HepG2 (cell line): ENCODE results near the gene RSAD1. TPM values are rescaled to one million over a fixed set of nuclear protein-coding genes. Genes with fewer than 3 reads are reported as not detected.
A peak's percentile ranks its signal among the peaks of the same experiment; 100 is the strongest.

Experiments used
- ATAC-seq: fragments of 200-7000 bp; cut with Tn5 transposase; 3 replicates; pipeline ENCODE4 v1.9.1; 2020; ENCODE audit warnings: mild to moderate bottlenecking, moderate library complexity
- BruUV-seq: library from RNA; stranded (reverse); fragments of 400-500 nt; replicated peaks from 2 replicates; lab custom pipeline; 2021; lab: Mats Ljungman, UMichigan
- CTCF ChIA-PET: fragments of 300-600 bp; formaldehyde crosslinking; extraction: SDS; loops from one replicate; lab custom pipeline; 2021; ENCODE audit warnings: low total read pairs, inconsistent platforms, low intra/inter-chr PET ratio; lab: Yijun Ruan, JAX
- POLR2A ChIA-PET: fragments of 350-600 bp; sonication (Branson Sonifier 250); formaldehyde crosslinking; loops from one replicate; lab custom pipeline; 2020; ENCODE audit warnings: antibody characterized with exemption, inconsistent platforms; lab: Yijun Ruan, JAX
- DNase-seq: peaks from one replicate; pipeline ENCODE4 v3.0.0-alpha.2; 2015; ENCODE audit warnings: low spot score
- FAIRE-seq: peaks from 3 replicates; lab custom pipeline; 2011; peaks lifted over from hg19 to GRCh38; lab: Jason Lieb, UNC
- H2AFZ ChIP-seq: one replicate; pipeline ENCODE4 v1.6.1; 2011; ENCODE audit warnings: low read length, inconsistent platforms
- H3K27ac ChIP-seq: fragments of 300-600 bp; 3 replicates; pipeline ENCODE4 v1.8.0; 2011; ENCODE audit warnings: mixed run types, mild to moderate bottlenecking, mixed read lengths, low read length, inconsistent platforms; ENCODE audit not compliant: insufficient read depth; ENCODE audit errors: extremely low read length
- H3K27me3 ChIP-seq, 2 experiments: fragments of 200-600 bp in 1 of 2; 2 replicates in 1 of 2; 3 replicates in 1 of 2; pipeline versions ENCODE4 v1.6.0 to v1.8.0; 2011; ENCODE audit warnings: low read length in 2 of 2, mild to moderate bottlenecking in 2 of 2, moderate library complexity in 2 of 2, inconsistent platforms in 1 of 2; ENCODE audit not compliant: insufficient read depth in 2 of 2, control insufficient read depth in 1 of 2
- H3K36me3 ChIP-seq, 2 experiments: fragments of 200-600 bp in 1 of 2; replicated peaks in 1 of 2; 2 replicates in 1 of 2; 3 replicates in 1 of 2; pipeline versions ENCODE4 v1.5.1 to v1.8.0; 2011; ENCODE audit warnings: low read length in 2 of 2, inconsistent platforms in 1 of 2; ENCODE audit not compliant: insufficient read depth in 2 of 2, control insufficient read depth in 1 of 2
- H3K4me1 ChIP-seq: 2 replicates; pipeline ENCODE4 v1.5.1; 2012; ENCODE audit warnings: low read length, inconsistent platforms; ENCODE audit not compliant: insufficient read depth
- H3K4me2 ChIP-seq: 2 replicates; pipeline ENCODE4 v1.6.0; 2011; ENCODE audit warnings: low read depth, low read length, inconsistent platforms
- H3K4me3 ChIP-seq, 3 experiments: fragments of 200-600 bp in 1 of 3; sonication (generic), shearing (Covaris generic) in 1 of 3; replicated peaks in 1 of 3; 2 replicates each; pipeline ENCODE4 v1.5.1; 2011 to 2016; ENCODE audit warnings: low read length in 3 of 3, inconsistent platforms in 2 of 3, low read depth in 2 of 3, mild to moderate bottlenecking in 2 of 3, control low read depth in 1 of 3, mixed read lengths in 1 of 3; ENCODE audit not compliant: insufficient read depth in 1 of 3
- H3K79me2 ChIP-seq: one replicate; pipeline ENCODE4 v1.6.1; 2011; ENCODE audit warnings: low read length, inconsistent platforms; ENCODE audit not compliant: insufficient read depth
- H3K9ac ChIP-seq: 2 replicates; pipeline ENCODE4 v1.6.0; 2011; ENCODE audit warnings: mild to moderate bottlenecking, low read depth, low read length, inconsistent platforms; ENCODE audit not compliant: insufficient read depth
- H3K9me3 ChIP-seq: 2 replicates; pipeline ENCODE4 v1.5.1; 2012; ENCODE audit warnings: mild to moderate bottlenecking, low read length
- H4K20me1 ChIP-seq: 2 replicates; pipeline ENCODE4 v1.6.0; 2011; ENCODE audit warnings: inconsistent platforms, mild to moderate bottlenecking, low read length, moderate library complexity; ENCODE audit not compliant: insufficient read depth
- AHR ChIP-seq: IDR thresholded peaks from 2 replicates; pipeline ENCODE4 v1.6.1; 2018; ENCODE audit warnings: missing genetic modification reagents, missing compliant biosample characterization
- FOXA1 ChIP-seq, 2 experiments: fragments of 450-650 bp in 1 of 2; sonication (generic) in 1 of 2; formaldehyde crosslinking in 1 of 2; IDR thresholded peaks; 2 replicates each; pipeline versions ENCODE4 v1.4.0 to v1.6.1; 2016 to 2020; ENCODE audit warnings: missing genetic modification reagents in 1 of 2
- GATAD1 ChIP-seq: IDR thresholded peaks from 2 replicates; pipeline ENCODE4 v1.6.1; 2016; ENCODE audit warnings: missing genetic modification reagents, missing compliant biosample characterization
- HNRNPK ChIP-seq: fragments of 200-400 bp; formaldehyde crosslinking; IDR thresholded peaks from 2 replicates; pipeline ENCODE4 v1.6.1; 2018; ENCODE audit warnings: low read length, low read depth, moderate library complexity, mild to moderate bottlenecking; ENCODE audit not compliant: poor library complexity, severe bottlenecking
- KDM5A ChIP-seq: fragments of 200-600 bp; sonication (generic); IDR thresholded peaks from 2 replicates; pipeline ENCODE4 v1.7.0; 2018; ENCODE audit warnings: antibody characterized with exemption, mild to moderate bottlenecking, low read length, borderline replicate concordance
- MIXL1 ChIP-seq: IDR thresholded peaks from 2 replicates; pipeline ENCODE4 v1.6.1; 2016
- NFIB ChIP-seq: sonication (generic); formaldehyde crosslinking; IDR thresholded peaks from 2 replicates; pipeline ENCODE4 v1.9.0; 2021; ENCODE audit warnings: missing genetic modification reagents, mild to moderate bottlenecking, borderline replicate concordance
- PBX2 ChIP-seq: IDR thresholded peaks from 2 replicates; pipeline ENCODE4 v1.6.1; 2016; ENCODE audit warnings: control low read depth
- POGZ ChIP-seq: sonication (generic); formaldehyde crosslinking; IDR thresholded peaks from 2 replicates; pipeline ENCODE4 v1.4.0; 2020; ENCODE audit warnings: mild to moderate bottlenecking, missing genetic modification reagents
- SKI ChIP-seq: fragments of 450-650 bp; IDR thresholded peaks from one replicate; pipeline ENCODE4 v1.6.1; 2018; ENCODE audit warnings: mild to moderate bottlenecking; ENCODE audit not compliant: partially characterized antibody
- SSRP1 ChIP-seq: IDR thresholded peaks from 2 replicates; pipeline ENCODE4 v1.6.1; 2016; ENCODE audit warnings: control low read depth
- THAP8 ChIP-seq: sonication (generic); formaldehyde crosslinking; IDR thresholded peaks from 2 replicates; pipeline ENCODE4 v1.5.1; 2020; ENCODE audit warnings: missing genetic modification reagents, mild to moderate bottlenecking, borderline replicate concordance
- ZNF335 ChIP-seq: sonication (generic); formaldehyde crosslinking; IDR thresholded peaks from 2 replicates; pipeline ENCODE4 v1.4.0; 2020; ENCODE audit warnings: missing genetic modification reagents
- ZNF513 ChIP-seq: sonication (generic); formaldehyde crosslinking; conservative IDR thresholded peaks from 2 replicates; pipeline ENCODE4 v1.5.0; 2020; ENCODE audit warnings: missing genetic modification reagents
- ZNF550 ChIP-seq: sonication (generic); formaldehyde crosslinking; IDR thresholded peaks from 2 replicates; pipeline ENCODE4 v1.4.0; 2020; ENCODE audit warnings: mild to moderate bottlenecking, missing genetic modification reagents, borderline replicate concordance
- ZNF563 ChIP-seq: sonication (generic); formaldehyde crosslinking; IDR thresholded peaks from 2 replicates; pipeline ENCODE4 v1.8.0; 2022; ENCODE audit warnings: mild to moderate bottlenecking, moderate library complexity, missing genetic modification reagents
- ZNF572 ChIP-seq: sonication (generic); formaldehyde crosslinking; IDR thresholded peaks from 2 replicates; pipeline ENCODE4 v1.5.1; 2020; ENCODE audit warnings: mild to moderate bottlenecking, missing genetic modification reagents
- ZNF652 ChIP-seq: IDR thresholded peaks from 2 replicates; pipeline ENCODE4 v1.6.1; 2016; ENCODE audit warnings: low read depth, borderline replicate concordance
- ZNF670 ChIP-seq: sonication (generic); formaldehyde crosslinking; IDR thresholded peaks from 2 replicates; pipeline ENCODE4 v1.8.0; 2022; ENCODE audit warnings: mild to moderate bottlenecking, missing genetic modification reagents, borderline replicate concordance
- ZNF772 ChIP-seq: sonication (generic); formaldehyde crosslinking; IDR thresholded peaks from 2 replicates; pipeline ENCODE4 v1.5.0; 2020; ENCODE audit warnings: mild to moderate bottlenecking, missing genetic modification reagents
- WGBS: methylation state at CpG from one replicate; pipeline ENCODE4 v1.1.6; 2017; ENCODE audit warnings: low lambda C conversion rate; 5-methylcytosine and 5-hydroxymethylcytosine counted together
- in situ Hi-C: cut with HindIII; loops from 2 replicates; pipeline ENCODE4 v1.10.0; 2017; ENCODE audit warnings: low pct_unique_long_range_greater_than_20kb; ENCODE audit not compliant: extremely low pct_ligation_motif_present
- intact Hi-C: fragments of 100-400 bp; cut with micrococcal nuclease; formaldehyde crosslinking; loops from one replicate; pipeline ENCODE4 v1.10.0; 2022; ENCODE audit not compliant: unreplicated experiment
- polyA plus RNA-seq, 8 experiments: library from polyadenylated mRNA; depleted of rRNA in 3 of 8; stranded (reverse) in 7 of 8; unstranded in 1 of 8; fragments of >200 nt; fragmentation: Illumina TruSeq in 4 of 8; extraction: Trizol in 4 of 8; gene quantifications; 2 replicates each; pipeline versions ENCODE4 v1.2.1 to v1.2.3, GENCODE V29; 2011 to 2016; ENCODE audit warnings: low read depth in 4 of 8, missing spikeins in 1 of 8, mixed read lengths in 1 of 8; ENCODE audit not compliant: insufficient read depth in 1 of 8
- total RNA-seq, 5 experiments: library from RNA; depleted of rRNA; stranded (reverse); fragments of >200 nt; fragmentation: Illumina TruSeq; extraction: Trizol; gene quantifications; 2 replicates each; pipeline ENCODE4 v1.2.3, GENCODE V29; 2016; ENCODE audit warnings: low read depth in 1 of 5

The RSAD1 gene
- total and polyA plus RNA-seq, 2 of the 13 experiments (the other 11 are each of a cell fraction or from before 2014, with no cell fraction given): 22.7 to 27.7 TPM

- TF ChIP-seq FOXA1 (IDR thresholded peaks at IDR 0.05) (no peak), FOXA1 (CRISPR knock-in tag; IDR thresholded peaks at IDR 0.05) (peak; percentile 9; the same call in 1 of the 2 replicates), SKI (no peak)
Measured at GRCh38 chr17:50476545-50477315, 1.9 kb upstream of the RSAD1 start (continued).

GRCh38 chr17:50477976-50478375 is 684 bp upstream of the RSAD1 start:
- Histone ChIP-seq H3K4me3 (peak overlapping the region; percentile 71 to 83 (median 82); a peak in 5 of 6 replicates), H3K36me3 (peaks cover 7 to 10% of the 10 kb centered on the region in 2 experiments; a peak in 3 of 5 replicates), H3K27ac (peak overlapping the region; percentile 80), H2AFZ (peak overlapping the region; percentile 24), H4K20me1 (peaks cover 4% of the 10 kb centered on the region; the same call in 1 of the 2 replicates), H3K4me1 (peaks cover 52% of the 10 kb centered on the region), H3K9ac (peak overlapping the region; percentile 75), H3K79me2 (peaks cover 3% of the 10 kb centered on the region), H3K9me3 (no peaks in the 10 kb centered on the region), H3K4me2 (peak overlapping the region; percentile 94), H3K27me3 (no peaks in the 10 kb centered on the region)
- ATAC-seq (no peak; the same call in 2 of the 3 replicates), FAIRE-seq (no peak), DNase-seq (no peak)
- no TSS peak for BruUV-seq
- ChIA-PET POLR2A (interaction anchor here (1.8 to 2.5 kb wide), 2 partner anchors 49 to 81 kb away, joined by 8 to 28 read pairs; partner anchors contain the start of gene LRRC59), CTCF (interaction anchor here (2.5 to 3.0 kb wide), 3 partner anchors 50 to 116 kb away, joined by 20 to 43 read pairs (median 20); partner anchors contain the start of gene LRRC59)
- intact Hi-C loops (loop anchor here (1.0 kb wide), 1 partner anchor 81 kb away; the partner anchor contains the start of gene LRRC59), in situ Hi-C loops (loop anchor here (5.0 kb wide), 1 partner anchor 81 kb away; the partner anchor contains the start of gene LRRC59)
- 72% methylated on average over 7 of the region's 7 CpGs for WGBS
- TF ChIP-seq ZNF772 (CRISPR knock-in tag) (no peak), POGZ (CRISPR knock-in tag) (no peak), THAP8 (CRISPR knock-in tag) (0 out of 2 replicates have a peak, but pooled peaks have one; percentile 37), HNRNPK (no peak), ZNF550 (no peak), GATAD1 (CRISPR knock-in tag) (no peak), ZNF670 (no peak), AHR (CRISPR knock-in tag) (no peak), ZNF563 (no peak), ZNF335 (CRISPR knock-in tag) (no peak), ZNF572 (CRISPR knock-in tag) (0 out of 2 replicates have a peak, but pooled peaks have one; percentile 62), KDM5A (no peak), NFIB (CRISPR knock-in tag) (0 out of 2 replicates have a peak, but pooled peaks have one; percentile 66), ZNF652 (CRISPR knock-in tag) (no peak), SSRP1 (CRISPR knock-in tag) (peak; percentile 29; the same call in 1 of the 2 replicates), ZNF513 (CRISPR knock-in tag) (0 out of 2 replicates have a peak, but pooled peaks have one; percentile 4), PBX2 (no peak), MIXL1 (CRISPR knock-in tag) (no peak)
